OCI-LY7 (cell line): ENCODE measurements around the gene EGFLAM. TPM values are rescaled to one million over a fixed set of nuclear protein-coding genes. Genes with fewer than 3 reads are reported as not detected.

Source experiments
- BruUV-seq: library from RNA; stranded (reverse); fragments of 400-500 nt; replicated peaks from 2 replicates; lab custom pipeline; 2021; lab: Mats Ljungman, UMichigan
- CTCF ChIA-PET: fragments of 300-600 bp; sonication (Branson Sonifier 250); formaldehyde crosslinking; loops from one replicate; lab custom pipeline; 2022; ENCODE audit warnings: antibody characterized with exemption; ENCODE audit not compliant: unreplicated experiment; lab: Charles Lee
- POLR2A ChIA-PET: fragments of 300-600 bp; sonication (Branson Sonifier 250); formaldehyde crosslinking; loops from one replicate; lab custom pipeline; 2022; ENCODE audit warnings: antibody characterized with exemption; lab: Charles Lee
- DNase-seq: peaks from one replicate; pipeline ENCODE4 v3.0.0-alpha.2; 2015; ENCODE audit warnings: low spot score
- H2AFZ ChIP-seq: fragments of 200-600 bp; sonication (generic), shearing (Covaris generic); 2 replicates; pipeline ENCODE4 v1.6.1; 2014; ENCODE audit warnings: mild to moderate bottlenecking, antibody characterized with exemption, low read length, moderate library complexity
- H3K27ac ChIP-seq: fragments of 200-600 bp; sonication (generic); 2 replicates; pipeline ENCODE4 v1.5.1; 2014; ENCODE audit warnings: mixed run types, low read depth, mild to moderate bottlenecking, moderate library complexity, low read length, inconsistent platforms; ENCODE audit not compliant: poor library complexity, severe bottlenecking
- H3K36me3 ChIP-seq: fragments of 200-600 bp; sonication (generic); 2 replicates; pipeline ENCODE4 v1.6.1; 2014; ENCODE audit warnings: mild to moderate bottlenecking, antibody characterized with exemption, low read length, moderate library complexity, mixed read lengths; ENCODE audit not compliant: insufficient read depth
- H3K4me1 ChIP-seq: fragments of 200-600 bp; sonication (generic); 2 replicates; pipeline ENCODE4 v1.5.1; 2014; ENCODE audit warnings: mild to moderate bottlenecking, low read length; ENCODE audit not compliant: insufficient read depth, poor library complexity, severe bottlenecking
- H3K4me2 ChIP-seq: fragments of 200-600 bp; sonication (generic); 2 replicates; pipeline ENCODE4 v1.6.1; 2014; ENCODE audit warnings: mild to moderate bottlenecking, low read length
- H3K4me3 ChIP-seq: fragments of 200-600 bp; sonication (generic); 2 replicates; pipeline ENCODE4 v1.5.1; 2014; ENCODE audit warnings: mild to moderate bottlenecking, low read depth, low read length; ENCODE audit not compliant: poor library complexity, severe bottlenecking
- H3K79me2 ChIP-seq: fragments of 200-600 bp; sonication (generic); 2 replicates; pipeline ENCODE4 v1.6.1; 2016; ENCODE audit warnings: low read depth, mild to moderate bottlenecking, low read length, moderate library complexity, mixed read lengths; ENCODE audit not compliant: insufficient read depth
- H3K9me2 ChIP-seq: fragments of 200-600 bp; sonication (generic); 2 replicates; pipeline ENCODE4 v1.6.1; 2016; ENCODE audit warnings: mild to moderate bottlenecking, low read length, mixed read lengths; ENCODE audit not compliant: insufficient read depth
- H3K9me3 ChIP-seq: fragments of 200-600 bp; sonication (generic); 2 replicates; pipeline ENCODE4 v1.6.1; 2014; ENCODE audit warnings: mild to moderate bottlenecking, mixed run types, low read length, mixed read lengths
- H4K20me1 ChIP-seq: fragments of 200-600 bp; sonication (generic); 2 replicates; pipeline ENCODE4 v1.6.1; 2014; ENCODE audit warnings: mild to moderate bottlenecking, antibody characterized with exemption, low read length, moderate library complexity, mixed read lengths; ENCODE audit not compliant: insufficient read depth
- CTCF ChIP-seq: fragments of 200-600 bp; sonication (generic); conservative IDR thresholded peaks from 2 replicates; pipeline ENCODE4 v1.5.1; 2014; ENCODE audit warnings: mild to moderate bottlenecking, antibody characterized with exemption, low read length, moderate library complexity, mixed read lengths
- EZH2phosphoT487 ChIP-seq: fragments of 200-600 bp; sonication (generic); IDR thresholded peaks from 2 replicates; pipeline ENCODE4 v1.6.1; 2018; ENCODE audit warnings: low read depth, borderline replicate concordance, mild to moderate bottlenecking, mixed run types, antibody characterized with exemption, low read length, moderate library complexity, mixed read lengths
- intact Hi-C: fragments of 100-400 bp; cut with micrococcal nuclease; formaldehyde crosslinking; loops from one replicate; pipeline ENCODE4 v1.10.0; 2022; ENCODE audit not compliant: unreplicated experiment
- total RNA-seq, 2 experiments: library from RNA; depleted of rRNA in 1 of 2; stranded (reverse); fragments of >200 nt in 1 of 2; shearing (Covaris generic) in 1 of 2; gene quantifications; 2 replicates each; pipeline ENCODE4 v1.2.3, GENCODE V29; 2014 to 2022

EGFLAM gene
- total RNA-seq, 2 experiments from 2014 or later, result not detected

GRCh38 chr5:38387161-38387560, 128.8 kb downstream of the EGFLAM start:
- intact Hi-C loops, result no loop called here
- Histone ChIP-seq H3K9me2 (no peaks in the 10 kb centered on the region), H3K9me3 (no peaks in the 10 kb centered on the region), H3K4me1 (no peaks in the 10 kb centered on the region), H4K20me1 (no peaks in the 10 kb centered on the region), H3K79me2 (no peaks in the 10 kb centered on the region), H3K4me2 (no peak overlapping the region), H3K36me3 (no peaks in the 10 kb centered on the region), H2AFZ (no peak overlapping the region), H3K4me3 (no peak overlapping the region), H3K27ac (no peak overlapping the region)
- ChIA-PET POLR2A (no interaction called here), CTCF (no interaction called here)
- DNase-seq, result no peak
- no peak for TF ChIP-seq EZH2phosphoT487
- no peak for TF ChIP-seq CTCF
- no TSS peak for BruUV-seq

- ChIA-PET CTCF (no interaction called here), POLR2A (no interaction called here)
- Histone ChIP-seq H3K9me2 (no peaks in the 10 kb centered on the region), H2AFZ (no peak overlapping the region), H3K9me3 (no peaks in the 10 kb centered on the region), H3K79me2 (no peaks in the 10 kb centered on the region), H3K36me3 (no peaks in the 10 kb centered on the region), H3K27ac (no peak overlapping the region), H3K4me1 (no peaks in the 10 kb centered on the region), H3K4me3 (no peak overlapping the region), H3K4me2 (no peak overlapping the region), H4K20me1 (no peaks in the 10 kb centered on the region)
- TF ChIP-seq CTCF, result no peak
- no peak for DNase-seq
- no TSS peak for BruUV-seq
- intact Hi-C loops, result no loop called here
Observed at GRCh38 chr5:38393636-38394035, 135.3 kb downstream of the EGFLAM start.

GRCh38 chr5:38396766-38397165, 138.4 kb downstream of the EGFLAM start:
- POLR2A ChIA-PET, result no interaction called here
- intact Hi-C loops, result no loop called here
- no peaks in the 10 kb centered on the region for H3K9me3 ChIP-seq
- CTCF ChIA-PET, result no interaction called here
- no peaks in the 10 kb centered on the region for H3K9me2 ChIP-seq
- BruUV-seq, result no TSS peak
- no peak overlapping the region for H2AFZ ChIP-seq
- TF ChIP-seq CTCF (no peak), EZH2phosphoT487 (no peak)
- H3K4me3 ChIP-seq, result no peak overlapping the region
- H3K4me1 ChIP-seq, result no peaks in the 10 kb centered on the region
- H3K79me2 ChIP-seq, result no peaks in the 10 kb centered on the region
- no peaks in the 10 kb centered on the region for H4K20me1 ChIP-seq
- H3K4me2 ChIP-seq, result no peak overlapping the region
- DNase-seq, result no peak
- H3K27ac ChIP-seq, result no peak overlapping the region
- no peaks in the 10 kb centered on the region for H3K36me3 ChIP-seq
